ENCODE data around the gene MGMT. TPM values are rescaled to one million over a fixed set of nuclear protein-coding genes. Genes with fewer than 3 reads are reported as not detected.

The MGMT gene
- polyA plus RNA-seq, 1 experiment: 10.9 TPM

DNA sequence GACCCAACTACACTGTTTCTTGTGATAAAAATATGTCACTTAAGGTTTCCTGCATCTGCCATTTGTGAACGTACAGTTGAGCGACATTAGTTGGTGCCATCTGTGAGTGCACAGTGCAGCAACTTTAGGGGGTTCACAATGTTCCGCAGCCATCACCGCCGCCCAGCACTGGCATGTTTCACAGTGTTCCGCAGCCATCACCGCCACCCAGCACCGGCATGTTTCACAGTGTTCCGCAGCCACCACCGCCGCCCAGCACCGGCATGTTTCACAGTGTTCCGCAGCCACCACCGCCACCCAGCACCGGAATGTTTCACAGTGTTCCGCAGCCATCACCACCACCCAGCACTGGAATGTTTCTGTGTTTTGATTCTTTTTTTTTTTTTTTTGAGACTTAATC lies 83.0 kb downstream of the MGMT start:
- Histone ChIP-seq H3K9me3 (ENCODE audit: control insufficient read depth, insufficient read depth, low read length) (peaks cover 8% of the 10 kb centered on the region; the same call in 1 of the 2 replicates), H3K27ac (ENCODE audit: low read depth, low read length) (no peak overlapping the region), H3K4me3 (ENCODE audit: low read depth, low read length) (no peak overlapping the region), H3K27me3 (ENCODE audit: control insufficient read depth, insufficient read depth, low read length) (no peaks in the 10 kb centered on the region)
- TF ChIP-seq, protein P1, sequence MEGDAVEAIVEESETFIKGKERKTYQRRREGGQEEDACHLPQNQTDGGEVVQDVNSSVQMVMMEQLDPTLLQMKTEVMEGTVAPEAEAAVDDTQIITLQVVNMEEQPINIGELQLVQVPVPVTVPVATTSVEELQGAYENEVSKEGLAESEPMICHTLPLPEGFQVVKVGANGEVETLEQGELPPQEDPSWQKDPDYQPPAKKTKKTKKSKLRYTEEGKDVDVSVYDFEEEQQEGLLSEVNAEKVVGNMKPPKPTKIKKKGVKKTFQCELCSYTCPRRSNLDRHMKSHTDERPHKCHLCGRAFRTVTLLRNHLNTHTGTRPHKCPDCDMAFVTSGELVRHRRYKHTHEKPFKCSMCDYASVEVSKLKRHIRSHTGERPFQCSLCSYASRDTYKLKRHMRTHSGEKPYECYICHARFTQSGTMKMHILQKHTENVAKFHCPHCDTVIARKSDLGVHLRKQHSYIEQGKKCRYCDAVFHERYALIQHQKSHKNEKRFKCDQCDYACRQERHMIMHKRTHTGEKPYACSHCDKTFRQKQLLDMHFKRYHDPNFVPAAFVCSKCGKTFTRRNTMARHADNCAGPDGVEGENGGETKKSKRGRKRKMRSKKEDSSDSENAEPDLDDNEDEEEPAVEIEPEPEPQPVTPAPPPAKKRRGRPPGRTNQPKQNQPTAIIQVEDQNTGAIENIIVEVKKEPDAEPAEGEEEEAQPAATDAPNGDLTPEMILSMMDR (IDR thresholded peaks at IDR 0.05; ENCODE audit: low read depth, low read length): no peak
- POLR2A ChIA-PET: no interaction called here
- CTCF ChIA-PET: no interaction called here
- DNase-seq (ENCODE audit: low read depth, low spot score): no peak

GRCh38 chr10:129550658-129551057 lies 83.6 kb downstream of the MGMT start:
- POLR2A ChIA-PET: no interaction called here
- no peaks in the 10 kb centered on the region for H3K27me3 ChIP-seq (ENCODE audit: control insufficient read depth, insufficient read depth, low read length)
- TF ChIP-seq, protein P1 (IDR thresholded peaks at IDR 0.05; ENCODE audit: low read depth, low read length): no peak

DNA sequence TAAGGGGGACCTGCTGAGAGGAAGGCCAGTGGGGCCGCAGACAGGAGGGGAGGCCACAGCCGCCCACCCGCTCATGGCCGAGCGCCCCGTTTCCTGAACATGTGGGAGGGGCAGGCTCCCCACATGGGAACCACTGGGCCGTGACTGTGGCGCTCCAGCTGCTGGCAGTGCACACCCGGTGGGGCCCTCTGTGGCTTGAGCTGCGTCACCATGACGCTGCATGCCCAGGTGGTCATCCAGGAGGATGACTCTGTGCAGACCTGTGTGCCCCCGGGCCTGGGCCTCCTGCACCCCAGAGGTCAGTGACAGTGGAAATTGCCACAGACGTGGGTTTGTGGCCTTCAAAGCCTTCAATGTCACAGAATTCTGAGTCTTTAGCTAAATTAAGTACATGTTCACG lies 85.1 kb downstream of the MGMT start:
- POLR2A ChIA-PET: no interaction called here
- no peak overlapping the region for H3K4me3 ChIP-seq (ENCODE audit: low read depth, low read length)
- peaks cover 15% of the 10 kb centered on the region; the same call in 1 of the 2 replicates for H3K9me3 ChIP-seq (ENCODE audit: control insufficient read depth, insufficient read depth, low read length)
- TF ChIP-seq, protein P1 (IDR thresholded peaks at IDR 0.05; ENCODE audit: low read depth, low read length): no peak
- H3K27me3 ChIP-seq (ENCODE audit: control insufficient read depth, insufficient read depth, low read length): no peaks in the 10 kb centered on the region
- DNase-seq (ENCODE audit: low read depth, low spot score): no peak
- CTCF ChIA-PET: no interaction called here
- H3K27ac ChIP-seq (ENCODE audit: low read depth, low read length): no peak overlapping the region

More at GRCh38 chr10:129550658-129551057, 83.6 kb downstream of the MGMT start:
- Histone ChIP-seq H3K27ac (ENCODE audit: low read depth, low read length) (no peak overlapping the region), H3K4me3 (ENCODE audit: low read depth, low read length) (no peak overlapping the region), H3K9me3 (ENCODE audit: control insufficient read depth, insufficient read depth, low read length) (peaks cover 10% of the 10 kb centered on the region; the same call in 1 of the 2 replicates)
- DNase-seq (ENCODE audit: low read depth, low spot score): no peak
- CTCF ChIA-PET: no interaction called here

GRCh38 chr10:129553928-129554327 lies 86.9 kb downstream of the MGMT start:
- ChIA-PET CTCF (no interaction called here), POLR2A (no interaction called here)
- Histone ChIP-seq H3K9me3 (ENCODE audit: control insufficient read depth, insufficient read depth, low read length) (peaks cover 15% of the 10 kb centered on the region; the same call in 1 of the 2 replicates), H3K4me3 (ENCODE audit: low read depth, low read length) (no peak overlapping the region), H3K27me3 (ENCODE audit: control insufficient read depth, insufficient read depth, low read length) (no peaks in the 10 kb centered on the region), H3K27ac (ENCODE audit: low read depth, low read length) (no peak overlapping the region)
- DNase-seq (ENCODE audit: low read depth, low spot score): no peak
- TF ChIP-seq, protein P1 (IDR thresholded peaks at IDR 0.05; ENCODE audit: low read depth, low read length): no peak

DNA sequence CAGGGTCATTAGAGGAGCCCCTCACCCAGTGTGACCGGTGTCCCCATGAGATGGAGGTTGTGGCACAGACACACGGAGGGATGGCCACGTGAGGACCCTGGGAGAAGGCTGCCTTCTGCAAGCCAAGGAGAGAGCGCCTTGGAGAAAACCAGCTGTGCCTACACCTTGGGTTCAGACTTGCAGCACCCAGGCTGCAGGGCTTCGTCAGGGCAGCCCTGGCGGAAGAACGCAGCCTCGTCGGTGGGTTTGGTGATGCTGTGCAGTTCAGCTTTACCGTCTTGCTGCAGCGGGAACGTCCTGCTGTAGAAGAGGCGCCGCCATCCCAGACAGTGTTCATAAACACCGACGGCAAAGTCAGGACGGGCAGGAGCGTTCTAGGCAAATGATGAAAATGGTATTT lies 89.3 kb downstream of the MGMT start:
- TF ChIP-seq, protein P1 (IDR thresholded peaks at IDR 0.05; ENCODE audit: low read depth, low read length): no peak
- H3K4me3 ChIP-seq (ENCODE audit: low read depth, low read length): no peak overlapping the region
- no peaks in the 10 kb centered on the region for H3K27me3 ChIP-seq (ENCODE audit: control insufficient read depth, insufficient read depth, low read length)
- H3K27ac ChIP-seq (ENCODE audit: low read depth, low read length): no peak overlapping the region
- H3K9me3 ChIP-seq (ENCODE audit: control insufficient read depth, insufficient read depth, low read length): peaks cover 19% of the 10 kb centered on the region; the same call in 1 of the 2 replicates
- CTCF ChIA-PET: no interaction called here
- no peak for DNase-seq (ENCODE audit: low read depth, low spot score)
- POLR2A ChIA-PET: no interaction called here
